ENCODE measurements around the gene WDR90.

DNA sequence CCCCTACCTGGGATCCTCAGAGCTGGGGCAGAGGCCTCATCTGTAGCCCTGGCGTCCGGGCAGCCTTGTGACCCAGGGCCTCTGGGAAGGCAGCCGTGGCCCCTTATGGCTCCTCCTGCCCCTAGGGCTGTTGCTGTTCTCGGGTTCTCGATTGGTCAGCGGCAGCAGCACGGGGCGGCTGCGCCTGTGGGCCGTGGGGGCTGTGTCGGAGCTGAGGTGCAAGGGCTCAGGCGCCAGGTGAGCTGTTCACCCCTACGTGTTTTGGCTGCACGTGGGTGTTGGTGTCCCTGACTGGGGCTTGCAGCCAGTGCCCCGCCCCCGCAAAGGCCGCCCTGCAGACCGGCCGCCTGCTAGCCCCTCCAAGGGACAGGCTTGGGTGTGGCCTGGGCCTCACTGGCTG is 12.9 kb downstream of the WDR90 start:
- TF ChIP-seq FOXM1 (IDR thresholded peaks at IDR 0.05; ENCODE audit: low read depth, low read length) (no peak), SMC3 (IDR thresholded peaks at IDR 0.05; ENCODE audit: borderline replicate concordance, low read length) (no peak), CREB1 (IDR thresholded peaks at IDR 0.05; ENCODE audit: low read depth) (no peak), EP300 (IDR thresholded peaks at IDR 0.05; ENCODE audit: borderline replicate concordance in 1 of 2, control insufficient read depth in 1 of 2, low read depth in 2 of 2, low read length in 2 of 2) (no peak), NRF1 (conservative IDR thresholded peaks at IDR 0.05; ENCODE audit: low read depth, low read length) (no peak), POLR2A (IDR thresholded peaks at IDR 0.05; ENCODE audit: low read depth, low read length) (no peak), POLR2AphosphoS5 (IDR thresholded peaks at IDR 0.05; ENCODE audit: low read length) (no peak), BMI1 (IDR thresholded peaks at IDR 0.05; ENCODE audit: borderline replicate concordance) (no peak), MXI1 (IDR thresholded peaks at IDR 0.05; ENCODE audit: low read depth, low read length) (no peak), MEF2A (IDR thresholded peaks at IDR 0.05; ENCODE audit: insufficient read depth, low read depth, low read length) (no peak), TARDBP (IDR thresholded peaks at IDR 0.05; ENCODE audit: borderline replicate concordance) (no peak), GABPA (IDR thresholded peaks at IDR 0.05; ENCODE audit: low read depth) (no peak)
- TF ChIP-seq, protein P1, sequence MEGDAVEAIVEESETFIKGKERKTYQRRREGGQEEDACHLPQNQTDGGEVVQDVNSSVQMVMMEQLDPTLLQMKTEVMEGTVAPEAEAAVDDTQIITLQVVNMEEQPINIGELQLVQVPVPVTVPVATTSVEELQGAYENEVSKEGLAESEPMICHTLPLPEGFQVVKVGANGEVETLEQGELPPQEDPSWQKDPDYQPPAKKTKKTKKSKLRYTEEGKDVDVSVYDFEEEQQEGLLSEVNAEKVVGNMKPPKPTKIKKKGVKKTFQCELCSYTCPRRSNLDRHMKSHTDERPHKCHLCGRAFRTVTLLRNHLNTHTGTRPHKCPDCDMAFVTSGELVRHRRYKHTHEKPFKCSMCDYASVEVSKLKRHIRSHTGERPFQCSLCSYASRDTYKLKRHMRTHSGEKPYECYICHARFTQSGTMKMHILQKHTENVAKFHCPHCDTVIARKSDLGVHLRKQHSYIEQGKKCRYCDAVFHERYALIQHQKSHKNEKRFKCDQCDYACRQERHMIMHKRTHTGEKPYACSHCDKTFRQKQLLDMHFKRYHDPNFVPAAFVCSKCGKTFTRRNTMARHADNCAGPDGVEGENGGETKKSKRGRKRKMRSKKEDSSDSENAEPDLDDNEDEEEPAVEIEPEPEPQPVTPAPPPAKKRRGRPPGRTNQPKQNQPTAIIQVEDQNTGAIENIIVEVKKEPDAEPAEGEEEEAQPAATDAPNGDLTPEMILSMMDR (IDR thresholded peaks at IDR 0.05 in 2 of 3, conservative IDR thresholded peaks at IDR 0.05 in 1 of 3; ENCODE audit: control insufficient read depth in 2 of 3, extremely low read depth in 1 of 3, insufficient read depth in 1 of 3, low read depth in 3 of 3, low read length in 3 of 3): no peak
- TF ChIP-seq, protein P2, sequence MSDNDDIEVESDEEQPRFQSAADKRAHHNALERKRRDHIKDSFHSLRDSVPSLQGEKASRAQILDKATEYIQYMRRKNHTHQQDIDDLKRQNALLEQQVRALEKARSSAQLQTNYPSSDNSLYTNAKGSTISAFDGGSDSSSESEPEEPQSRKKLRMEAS (IDR thresholded peaks at IDR 0.05; ENCODE audit: low read depth, low read length): no peak
